GM18907 (cell line): Measurements from ENCODE around the gene ANKMY1.

Source experiments
- ATAC-seq: cut with Tn5 transposase; IDR thresholded peaks from one replicate; pipeline ENCODE4 v1.9.1; 2021; ENCODE audit warnings: mild to moderate bottlenecking, moderate library complexity; ENCODE audit not compliant: unreplicated experiment

The ANKMY1 gene

GRCh38 chr2:240594511-240595380 lies 37.0 kb upstream of the ANKMY1 start:
- ATAC-seq = no peak

GRCh38 chr2:240593703-240594451 lies 36.1 kb upstream of the ANKMY1 start:
- no peak for ATAC-seq

- no peak for ATAC-seq
Observed at GRCh38 chr2:240593026-240593702, 35.4 kb upstream of the ANKMY1 start.

GRCh38 chr2:240591784-240592183 lies 34.0 kb upstream of the ANKMY1 start:
- no peak for ATAC-seq

GRCh38 chr2:240591226-240591625 lies 33.4 kb upstream of the ANKMY1 start:
- ATAC-seq = no peak

GRCh38 chr2:240590681-240591111 lies 32.9 kb upstream of the ANKMY1 start:
- ATAC-seq = no peak

GRCh38 chr2:240589850-240590525 lies 32.2 kb upstream of the ANKMY1 start:
- ATAC-seq = no peak

- no peak for ATAC-seq
Observed at GRCh38 chr2:240589375-240589774, 31.6 kb upstream of the ANKMY1 start.

GRCh38 chr2:240588669-240589068 lies 30.9 kb upstream of the ANKMY1 start:
- no peak for ATAC-seq

GRCh38 chr2:240588006-240588655 lies 30.3 kb upstream of the ANKMY1 start:
- no peak for ATAC-seq

GRCh38 chr2:240586919-240587800 lies 29.4 kb upstream of the ANKMY1 start:
- ATAC-seq = peak; percentile 1

GRCh38 chr2:240586198-240586918 lies 28.6 kb upstream of the ANKMY1 start, which contains the start of gene CAPN10:
CAPN10 (plus strand) TSS chr2:240586734; CDS start chr2:240586912, 178 bp downstream.
- peak; percentile 72 for ATAC-seq

- ATAC-seq = no peak
Observed at GRCh38 chr2:240585681-240586197, 28.0 kb upstream of the ANKMY1 start.

- ATAC-seq = peak; percentile 38
Observed at GRCh38 chr2:240585101-240585500, 27.3 kb upstream of the ANKMY1 start.

GRCh38 chr2:240584486-240585031 lies 26.8 kb upstream of the ANKMY1 start:
- ATAC-seq = peak; percentile 55

- ATAC-seq = no peak
Observed at GRCh38 chr2:240583774-240584173, 26.0 kb upstream of the ANKMY1 start.

GRCh38 chr2:240582781-240583180 lies 25.0 kb upstream of the ANKMY1 start:
- no peak for ATAC-seq

GRCh38 chr2:240581811-240582210 lies 24.0 kb upstream of the ANKMY1 start:
- no peak for ATAC-seq
